Endometrium (tissue), 2 donors: ENCODE data around the gene VPREB1.
"Not testable (repeated sequence)": the region's sequence is repeated elsewhere in the genome, so short reads cannot be mapped to it uniquely, and the experiment has no call there.

ENCODE experiments used
- FAIRE-seq: peaks from 2 replicates; lab custom pipeline; 2012; peaks lifted over from hg19 to GRCh38; lab: Jason Lieb, UNC
- donor health status: control.
- donor health status: control.

Gene VPREB1

DNA sequence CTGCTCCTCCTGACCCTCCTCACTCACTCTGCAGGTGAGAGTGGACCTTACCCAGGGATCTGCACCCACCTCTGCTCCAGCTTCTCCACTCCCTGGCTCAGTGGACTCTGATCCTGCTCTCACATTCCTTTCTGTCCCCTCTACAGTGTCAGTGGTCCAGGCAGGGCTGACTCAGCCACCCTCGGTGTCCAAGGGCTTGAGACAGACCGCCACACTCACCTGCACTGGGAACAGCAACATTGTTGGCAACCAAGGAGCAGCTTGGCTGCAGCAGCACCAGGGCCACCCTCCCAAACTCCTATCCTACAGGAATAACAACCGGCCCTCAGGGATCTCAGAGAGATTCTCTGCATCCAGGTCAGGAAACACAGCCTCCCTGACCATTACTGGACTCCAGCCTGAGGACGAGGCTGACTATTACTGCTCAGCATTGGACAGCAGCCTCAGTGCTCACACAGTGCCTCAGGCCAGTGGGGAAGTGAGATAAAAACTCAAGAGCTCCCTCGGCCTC, 29.7 kb upstream of the VPREB1 start:
- no peak for FAIRE-seq

DNA sequence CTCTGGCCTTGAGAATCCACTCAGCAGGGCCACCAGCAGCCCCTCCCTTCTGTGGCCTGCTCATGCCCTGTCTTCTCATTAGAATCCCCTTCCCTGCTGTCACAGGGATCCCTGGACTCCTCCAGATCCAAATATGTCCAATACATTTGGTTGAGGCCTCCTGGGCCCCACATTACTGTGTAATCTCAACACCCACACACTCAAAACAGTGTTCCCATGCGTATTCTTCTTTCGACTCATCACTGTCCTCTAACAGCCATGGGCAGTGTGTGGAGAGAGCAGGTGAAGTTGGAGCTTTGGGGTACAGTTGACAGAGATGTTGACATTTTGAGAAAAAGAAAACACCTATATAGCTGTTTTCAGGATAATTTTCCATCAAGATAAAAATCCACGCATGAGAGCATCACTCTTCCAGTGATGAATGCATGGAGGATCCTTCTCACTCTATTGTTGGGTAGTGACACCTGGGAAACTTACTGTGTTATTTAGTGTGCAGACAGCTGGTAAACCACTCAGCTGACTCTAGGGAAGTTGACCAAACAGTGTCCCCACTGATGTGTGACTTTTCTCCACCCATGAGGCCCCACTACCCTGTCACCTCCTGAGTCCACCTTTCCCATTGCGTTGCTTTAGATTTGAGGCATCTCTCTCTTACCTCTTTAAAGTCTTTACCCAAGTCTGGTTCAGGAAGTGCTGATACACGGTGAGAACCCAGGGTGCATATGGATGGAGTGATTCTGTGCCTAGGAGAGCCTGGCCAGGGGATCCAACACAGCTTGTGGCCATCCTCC, 28.7 kb upstream of the VPREB1 start:
- FAIRE-seq, result no peak

DNA sequence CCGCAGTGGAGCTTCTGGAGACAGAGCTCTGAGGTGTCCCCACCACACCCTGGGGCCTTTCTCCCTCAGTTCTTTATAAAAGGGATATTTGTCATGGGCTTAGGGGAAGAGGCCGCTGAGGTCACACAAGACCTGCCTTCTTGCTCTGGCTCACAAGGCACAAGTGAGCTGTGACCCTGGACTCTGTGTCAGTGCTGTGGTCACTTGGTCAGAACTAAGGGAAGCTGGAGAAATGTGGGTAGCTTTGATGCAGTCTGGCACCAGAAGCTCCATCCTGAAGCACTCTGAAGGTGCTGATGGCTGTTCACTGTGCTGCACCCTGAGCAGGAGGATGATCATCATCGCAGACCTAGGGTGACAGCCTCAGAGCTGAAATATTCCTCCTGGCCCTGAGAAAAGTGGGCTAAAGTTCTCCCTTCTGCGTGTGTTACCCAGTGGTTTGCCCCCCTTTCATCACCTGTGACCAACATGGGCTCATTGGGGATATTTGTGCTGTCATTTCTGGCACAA, 28.1 kb upstream of the VPREB1 start:
- FAIRE-seq, result no peak

DNA sequence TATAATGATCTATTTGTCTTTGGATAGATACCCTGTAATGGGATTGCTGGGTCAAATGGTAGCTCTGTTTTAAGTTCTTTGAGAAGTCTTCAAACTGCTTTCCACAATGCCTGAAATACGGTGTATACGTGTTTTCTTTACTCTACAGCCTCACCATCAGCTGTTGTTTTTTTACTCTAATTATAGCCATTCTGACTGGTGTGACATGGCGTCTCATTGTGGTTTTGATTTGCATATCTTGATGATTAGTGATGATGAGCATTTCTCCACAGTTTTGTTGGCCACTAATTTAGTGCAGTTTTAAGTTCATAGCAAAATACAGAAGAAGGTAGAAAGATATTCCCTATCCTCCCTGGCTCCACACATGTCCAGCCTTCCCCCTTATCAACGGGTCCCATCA, 26.3 kb upstream of the VPREB1 start:
- FAIRE-seq, result no peak

DNA sequence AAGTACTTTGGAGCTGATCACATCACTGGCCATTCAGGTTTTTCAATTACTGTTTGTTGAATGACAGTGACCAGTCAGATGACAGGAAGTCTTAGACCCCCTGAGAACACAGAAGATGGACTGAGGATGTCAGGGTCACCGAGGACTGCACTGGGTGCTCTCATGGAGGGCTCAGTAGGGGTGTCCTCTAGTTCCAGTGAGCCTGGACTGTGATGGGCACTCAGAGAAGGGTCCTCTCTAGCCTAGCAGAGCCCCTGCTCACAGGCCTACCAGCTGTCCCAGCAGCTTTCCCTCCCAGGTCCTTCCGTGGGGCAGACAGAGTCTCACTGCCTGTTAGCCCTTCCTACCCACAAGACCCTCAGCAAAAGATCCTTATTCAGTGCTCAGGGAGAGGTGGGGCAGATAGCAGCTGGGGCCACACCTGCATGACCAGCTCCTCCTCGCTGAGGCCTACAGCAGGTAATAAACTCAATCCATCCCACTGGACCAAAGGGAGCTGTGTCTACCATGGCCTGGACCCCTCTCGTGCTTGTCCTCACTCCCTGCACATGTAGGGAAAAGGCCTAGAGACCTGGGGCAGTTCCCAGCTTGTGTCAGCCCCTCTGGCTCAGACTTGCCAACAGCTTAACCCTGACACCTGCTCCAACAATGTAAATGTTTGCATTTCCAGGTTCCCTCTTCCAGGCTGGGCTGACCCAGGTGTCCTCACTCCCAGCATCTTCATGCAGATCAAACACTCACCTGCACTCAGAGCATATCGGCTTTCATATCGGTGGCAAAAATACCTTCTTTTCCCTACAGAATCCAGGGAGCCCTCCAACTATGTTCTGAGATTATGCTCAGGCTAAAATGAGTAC, 25.2 kb upstream of the VPREB1 start:
- no peak for FAIRE-seq

DNA sequence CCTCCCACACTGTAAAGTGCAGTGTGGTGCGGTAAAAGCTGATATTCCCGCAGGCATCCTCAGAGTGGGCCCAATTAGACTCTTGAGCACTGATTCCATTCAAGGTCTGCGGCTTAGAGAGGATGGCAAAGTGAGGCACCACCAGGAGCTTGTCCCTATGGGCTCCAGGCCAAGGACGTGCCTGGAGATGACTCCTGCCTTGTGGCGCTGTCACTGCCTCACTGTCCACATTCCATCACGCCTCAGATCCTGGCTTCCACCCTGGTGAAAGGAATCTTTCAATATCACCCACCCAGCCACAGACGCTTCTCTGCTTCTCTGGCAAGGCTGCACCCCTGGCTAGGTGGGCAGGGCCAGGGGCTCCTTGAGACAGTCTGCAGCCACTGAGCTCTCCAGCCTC, 23.5 kb upstream of the VPREB1 start:
- FAIRE-seq, result not testable (repeated sequence)

DNA sequence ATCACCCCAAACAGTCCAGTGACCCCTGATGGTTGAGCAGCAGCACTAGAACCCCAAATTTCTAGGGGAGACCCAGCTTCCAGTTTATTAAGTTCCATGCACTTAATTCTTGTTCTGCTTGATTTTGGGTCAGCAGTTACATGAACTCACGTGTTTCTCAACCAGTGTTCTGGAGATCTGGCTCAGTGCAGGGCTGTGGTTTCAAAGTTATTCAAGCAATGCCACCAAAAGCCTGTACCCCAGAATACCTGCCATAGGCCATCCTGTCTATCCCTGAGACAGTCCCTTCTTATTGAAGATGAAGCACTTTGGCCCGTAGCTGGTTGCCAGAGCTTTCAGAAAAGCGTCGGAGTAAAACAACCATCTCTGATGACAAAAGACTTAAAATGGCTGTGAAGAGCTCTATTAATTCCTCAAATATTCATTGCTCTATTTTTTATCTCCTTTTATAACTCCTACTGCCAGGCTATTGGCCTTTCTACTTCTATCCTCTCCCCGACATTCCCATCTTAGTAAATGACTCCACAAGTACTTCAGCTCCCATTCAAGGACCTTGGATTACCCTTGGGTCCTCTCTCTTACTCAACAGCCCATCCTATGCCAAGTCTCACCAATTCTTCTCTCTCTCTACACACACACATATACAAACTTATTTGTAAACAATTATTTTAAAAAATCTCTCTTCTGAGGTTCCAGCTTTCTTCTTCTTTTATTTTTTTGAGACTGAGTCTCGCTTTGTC, 18.0 kb upstream of the VPREB1 start:
- no peak for FAIRE-seq

DNA sequence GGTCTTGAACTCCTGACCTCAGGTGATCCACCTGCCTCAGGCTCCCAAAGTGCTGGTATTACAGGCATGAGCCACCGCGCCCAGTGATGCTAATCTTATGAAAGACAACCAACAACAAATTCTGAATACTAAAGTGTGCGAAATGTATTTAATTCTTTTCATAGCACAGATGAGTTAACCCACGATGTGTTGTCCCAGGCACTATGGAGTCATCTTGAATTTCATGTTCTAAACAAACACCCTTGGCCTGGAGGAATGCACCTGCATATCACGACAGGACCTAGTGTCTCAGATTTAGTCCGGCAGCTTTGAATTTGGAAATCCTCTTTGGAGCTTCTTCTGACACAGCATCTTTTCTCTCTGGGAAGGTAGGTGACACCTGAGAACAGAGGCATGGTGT, 16.2 kb upstream of the VPREB1 start:
- no peak for FAIRE-seq

DNA sequence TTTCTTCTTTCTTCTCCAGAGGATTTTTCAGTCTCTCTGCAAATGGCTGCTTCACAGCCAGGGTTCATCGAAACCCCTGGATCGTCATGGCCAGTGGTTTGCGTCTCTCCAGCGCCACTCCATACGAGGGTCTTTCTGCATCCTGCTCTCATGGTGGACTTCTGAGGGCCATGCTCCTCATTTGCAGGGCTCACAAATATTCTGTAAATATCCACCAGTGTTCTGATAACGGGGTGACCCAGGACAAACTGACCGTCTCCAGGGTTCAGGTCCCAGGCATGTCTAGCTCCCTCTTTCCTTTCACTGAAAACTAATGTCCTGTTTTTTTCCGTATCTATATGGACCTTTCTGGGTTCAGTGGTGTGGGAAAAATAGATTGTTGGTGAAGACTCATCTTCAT, 15.7 kb upstream of the VPREB1 start:
- FAIRE-seq, result no peak

DNA sequence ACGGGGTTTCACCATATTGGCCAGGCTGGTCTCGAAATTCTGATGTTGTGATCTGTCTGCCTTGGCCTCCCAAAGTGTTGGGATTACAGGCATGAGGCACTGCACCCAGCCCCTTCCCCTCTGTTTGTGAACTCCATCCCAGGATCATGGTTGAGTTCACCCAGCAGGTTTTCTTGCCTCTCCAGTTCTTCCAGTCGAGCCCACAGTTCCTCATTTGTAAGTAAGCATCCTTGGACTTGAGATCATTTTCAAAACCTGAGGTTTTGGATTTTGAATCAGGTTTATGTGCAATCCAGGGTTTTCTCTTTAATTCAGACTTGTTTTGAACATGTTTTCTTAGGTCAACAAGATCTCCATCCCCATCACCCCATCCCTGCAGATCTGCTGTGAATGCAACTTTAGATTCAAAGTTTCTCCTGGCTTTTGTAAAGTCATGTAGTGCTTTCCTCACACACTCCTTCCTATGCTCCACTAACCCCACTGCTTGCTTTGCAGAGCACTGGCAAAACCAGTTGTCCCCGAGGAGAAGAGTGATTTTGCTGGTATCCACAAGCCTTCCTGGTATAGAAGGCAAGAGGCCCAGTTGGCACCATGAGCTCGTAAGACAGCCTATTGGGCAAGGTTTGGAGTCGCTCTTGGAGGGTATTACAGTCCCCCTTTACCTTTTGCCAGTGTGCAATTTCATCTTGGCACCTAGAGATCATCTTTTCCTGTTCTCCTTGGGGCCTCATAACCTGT, 14.7 kb upstream of the VPREB1 start:
- FAIRE-seq, result no peak

DNA sequence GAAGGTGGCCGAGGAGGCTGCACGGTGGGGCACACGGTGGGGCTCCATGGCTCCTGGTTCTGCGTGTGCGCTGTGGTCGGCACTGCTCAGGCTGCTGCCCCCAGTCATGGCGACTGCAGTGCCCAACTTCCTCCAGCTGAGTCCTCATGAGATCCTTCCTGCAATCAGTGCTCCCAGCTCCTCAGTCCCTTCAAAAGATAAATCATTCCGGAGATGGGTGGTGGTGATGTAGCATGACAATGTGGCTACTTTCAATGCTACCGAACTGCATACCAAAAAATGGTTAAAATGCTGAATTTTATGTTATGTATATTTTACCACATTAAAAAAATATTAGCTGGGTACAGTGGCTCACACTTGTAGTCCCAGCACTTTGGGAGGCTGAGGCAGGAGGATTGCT, 14.1 kb upstream of the VPREB1 start:
- no peak for FAIRE-seq

DNA sequence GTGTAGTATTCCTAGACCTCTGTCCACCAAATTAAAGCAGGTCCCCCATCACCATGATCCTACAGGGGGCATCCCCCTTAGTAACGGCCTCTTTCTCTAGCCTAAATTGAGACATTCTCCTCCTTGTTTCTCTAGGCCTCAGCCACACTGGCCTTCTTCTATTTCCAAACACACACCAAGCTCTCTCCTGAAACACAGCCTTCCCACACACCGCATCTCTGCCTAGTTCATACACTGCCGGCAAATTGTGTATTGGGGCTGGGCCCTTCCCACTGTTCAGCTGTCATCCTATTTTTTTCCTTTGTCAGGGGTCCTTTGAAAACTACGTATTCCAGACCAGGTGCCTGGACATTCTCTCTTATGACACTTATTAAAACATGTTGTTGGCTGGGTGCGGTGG, 11.5 kb upstream of the VPREB1 start:
- no peak for FAIRE-seq

DNA sequence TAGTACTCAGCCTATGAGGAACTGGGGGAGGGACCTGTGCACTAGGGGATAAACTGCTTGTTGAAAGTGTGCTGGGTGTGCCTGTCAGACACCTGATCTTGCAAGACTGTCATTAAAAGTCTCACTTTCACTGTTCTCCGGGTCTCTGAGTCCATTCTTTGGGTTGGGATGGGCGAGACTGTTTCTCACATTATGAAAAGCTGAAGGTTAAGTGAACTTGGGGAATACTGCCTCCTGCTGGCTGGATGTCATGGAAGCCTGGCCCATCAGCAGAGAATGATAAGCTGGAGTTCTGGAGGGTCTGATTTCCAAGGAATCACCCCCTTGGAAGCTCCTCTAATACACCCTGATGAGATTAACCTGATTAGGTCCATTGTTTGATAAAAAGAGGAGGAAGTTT, 9.0 kb upstream of the VPREB1 start:
- no peak for FAIRE-seq

DNA sequence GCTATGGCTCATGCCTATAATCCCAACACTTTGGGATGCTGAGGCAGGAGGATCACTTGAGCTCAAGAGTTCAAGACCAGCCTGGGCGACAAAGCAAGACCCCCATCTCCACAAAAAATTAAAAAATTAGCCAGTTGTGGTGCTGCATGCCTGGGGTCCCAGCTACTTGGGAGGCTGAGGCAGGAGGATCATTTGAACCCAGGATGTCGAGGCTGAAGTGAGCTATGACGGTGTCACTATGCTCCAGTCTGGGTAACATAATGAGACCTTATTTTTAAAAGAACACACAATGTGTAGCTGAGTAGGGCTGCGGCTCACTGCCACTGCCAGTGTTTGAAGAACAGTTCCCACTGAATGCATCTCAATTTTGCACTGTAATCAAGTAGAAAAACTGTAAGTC, 7.1 kb upstream of the VPREB1 start:
- no peak for FAIRE-seq

DNA sequence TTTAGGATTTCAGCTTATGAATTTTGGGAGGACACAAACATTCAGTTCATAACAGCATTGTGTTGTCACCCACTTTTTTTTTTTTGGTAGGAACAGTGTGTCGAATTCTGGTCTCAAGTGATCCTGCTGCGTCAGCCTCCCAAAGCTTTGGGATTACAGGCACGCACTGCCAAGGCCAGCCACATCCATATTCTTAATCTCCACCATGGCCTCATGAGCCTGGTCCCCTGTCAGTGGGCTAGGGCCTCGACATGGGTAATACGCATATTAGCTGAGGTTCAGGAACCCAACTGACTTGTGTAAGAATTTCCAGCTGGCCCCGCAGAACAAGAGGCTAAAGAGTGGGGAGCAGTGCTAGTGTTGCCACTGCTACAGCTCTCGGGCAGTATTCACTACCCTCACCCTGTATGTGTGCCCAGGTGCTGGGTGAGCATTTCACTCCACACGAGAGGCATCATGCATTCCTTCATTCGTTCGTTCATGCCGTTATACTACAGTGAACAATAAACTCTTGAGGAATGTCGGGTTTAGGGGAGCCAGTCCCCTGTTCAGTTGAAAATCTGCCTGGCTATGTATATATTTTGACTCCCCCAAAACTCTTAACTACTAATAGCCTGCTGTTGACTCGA, 5.2 kb upstream of the VPREB1 start:
- no peak for FAIRE-seq

DNA sequence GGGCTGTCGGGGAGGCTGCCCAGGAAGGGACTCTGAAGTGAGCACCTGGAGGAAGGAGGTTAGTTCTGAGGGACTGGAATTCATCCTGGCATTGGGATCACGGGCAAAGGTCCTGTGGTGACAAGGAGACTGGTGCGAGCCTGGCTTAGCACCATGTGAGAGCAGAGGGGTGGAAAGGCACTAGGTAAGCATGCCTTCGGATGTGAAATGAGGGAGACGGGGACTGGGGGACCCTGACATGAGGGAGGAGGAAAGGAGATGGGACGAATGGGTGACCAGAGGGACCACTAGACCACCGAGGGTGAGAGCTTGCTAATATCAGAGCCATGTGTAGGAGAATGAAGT, 3.1 kb upstream of the VPREB1 start:
- FAIRE-seq, result no peak

DNA sequence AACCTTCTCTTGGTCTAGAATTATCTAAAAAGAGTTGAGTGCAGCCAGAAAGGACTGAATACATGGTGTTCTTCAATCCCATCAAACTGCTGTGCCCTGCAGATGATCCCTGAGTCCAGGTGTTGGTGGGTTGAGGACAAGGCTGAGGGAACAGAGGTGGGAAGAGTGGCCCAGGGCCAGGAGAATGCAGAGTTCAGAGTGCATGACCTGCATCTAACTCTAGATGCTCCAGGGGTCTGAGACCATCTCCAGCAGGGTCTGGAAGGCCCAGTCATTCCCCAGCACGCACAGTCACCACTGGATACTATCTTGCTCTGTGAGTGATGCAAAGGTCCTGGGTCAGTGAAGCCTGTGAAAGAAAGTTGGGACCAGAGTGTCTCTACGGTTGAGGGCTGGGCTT, 2.1 kb upstream of the VPREB1 start:
- FAIRE-seq, result no peak

DNA sequence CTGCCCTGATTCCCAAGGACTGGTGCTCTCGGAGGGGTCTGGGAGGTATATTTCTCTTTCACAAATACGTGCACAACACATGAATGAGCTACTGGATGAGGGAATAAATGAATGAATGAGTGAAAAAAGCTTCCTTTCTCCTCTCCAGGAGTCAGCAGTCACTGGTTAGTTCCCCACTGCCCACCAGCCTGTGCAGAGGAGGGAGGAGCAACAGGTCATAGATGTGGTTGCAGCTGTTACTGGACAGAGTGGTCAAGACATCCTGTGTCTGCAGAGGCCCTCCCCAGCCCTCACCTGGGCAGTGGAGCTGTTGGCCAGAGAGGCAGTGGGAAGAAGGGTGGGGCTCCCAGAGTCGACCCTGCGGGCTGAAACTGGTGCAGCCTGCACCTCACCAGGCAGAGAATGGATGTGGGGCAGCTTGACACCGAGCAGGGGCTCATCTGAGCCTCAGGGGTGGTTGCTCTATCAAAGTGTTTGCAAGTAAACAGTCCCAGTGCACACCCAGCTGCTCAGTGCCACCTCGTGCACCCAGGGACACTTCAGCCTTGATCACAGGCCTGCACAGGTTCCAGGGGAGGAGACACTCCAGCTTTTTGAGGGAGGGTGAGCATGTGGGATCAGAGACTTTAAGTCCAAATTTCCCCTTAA, 1.4 kb upstream of the VPREB1 start:
- FAIRE-seq, result no peak

DNA sequence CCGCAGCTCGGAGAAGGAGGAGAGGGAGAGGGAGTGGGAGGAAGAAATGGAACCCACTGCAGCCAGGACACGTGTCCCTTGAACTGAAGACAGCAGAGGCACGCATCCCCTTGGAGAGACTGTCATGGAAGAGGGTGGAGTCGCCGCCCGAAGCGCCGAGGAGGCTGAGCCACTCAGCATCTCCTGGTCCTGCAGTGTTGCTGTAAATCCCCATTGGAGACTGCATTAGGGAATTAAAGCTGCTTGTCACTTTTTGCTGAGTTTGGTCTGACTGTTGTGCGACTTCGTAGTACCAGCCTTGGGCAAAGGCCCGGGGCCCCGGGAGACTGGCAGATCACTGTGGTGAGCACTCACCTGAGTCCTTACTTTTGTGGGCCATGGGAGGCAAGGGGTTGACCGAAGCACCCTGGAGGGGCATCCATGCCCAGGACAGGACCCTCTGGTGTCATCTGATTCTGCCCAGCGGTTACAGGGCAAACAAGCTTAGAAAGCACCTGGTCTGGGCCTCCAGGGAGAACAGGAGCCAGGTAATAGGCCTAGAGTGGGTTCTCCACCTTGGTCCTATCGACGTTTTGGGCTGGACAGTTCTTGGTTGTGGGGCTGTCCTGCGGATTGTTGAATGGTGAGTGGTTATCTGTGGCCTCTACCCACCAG, 797 bp downstream of the VPREB1 start:
- no peak for FAIRE-seq

DNA sequence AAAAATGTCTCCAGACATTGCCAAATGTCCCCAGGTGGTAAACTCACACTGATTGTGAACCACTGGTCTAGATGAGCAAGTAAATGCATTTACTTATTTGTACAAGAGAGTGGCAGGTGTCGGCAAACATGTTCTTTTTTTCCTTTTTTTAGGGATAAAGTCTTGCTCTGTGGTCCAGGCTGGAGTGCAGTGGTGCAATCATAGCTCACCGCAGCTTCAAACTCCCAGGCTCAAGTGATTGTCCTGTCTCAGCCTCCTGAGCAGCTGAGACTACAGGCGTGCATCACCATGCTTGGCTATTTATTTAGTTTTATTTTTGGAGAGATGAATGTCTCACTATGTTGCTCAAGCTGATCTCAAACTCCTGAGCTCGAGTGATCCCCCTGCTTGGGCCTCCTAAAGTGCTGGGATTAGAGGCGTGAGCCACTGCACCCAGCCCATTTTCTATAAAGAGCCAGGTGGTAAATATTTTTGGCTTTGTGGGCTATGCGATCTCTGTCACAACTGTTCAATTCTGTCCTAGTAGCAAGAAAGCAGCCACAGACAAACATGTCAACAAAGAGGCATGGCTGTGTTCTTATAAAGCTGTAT, 1.4 kb downstream of the VPREB1 start:
- no peak for FAIRE-seq
